OCI-LY1 (cell line): Measurements from ENCODE around the gene GPRIN3.

ENCODE experiments used
- H2AFZ ChIP-seq: fragments of 200-600 bp; sonication (generic), shearing (Covaris generic); 2 replicates; pipeline ENCODE4 v1.6.0; 2014; ENCODE audit warnings: antibody characterized with exemption, mild to moderate bottlenecking, low read length
- H3F3A ChIP-seq: fragments of 200-600 bp; sonication (generic), shearing (Covaris generic); 2 replicates; pipeline ENCODE4 v1.6.0; 2014; ENCODE audit warnings: mild to moderate bottlenecking, antibody characterized with exemption, low read length, moderate library complexity; ENCODE audit not compliant: insufficient read depth
- H3K27ac ChIP-seq: fragments of 200-600 bp; sonication (generic); 2 replicates; pipeline ENCODE4 v1.5.1; 2014; ENCODE audit warnings: low read length, mixed run types, mild to moderate bottlenecking, low read depth; ENCODE audit not compliant: poor library complexity, severe bottlenecking
- H3K27me3 ChIP-seq: fragments of 200-600 bp; sonication (generic); 2 replicates; pipeline ENCODE4 v1.6.0; 2014; ENCODE audit warnings: antibody characterized with exemption, mild to moderate bottlenecking, low read length, moderate library complexity; ENCODE audit not compliant: insufficient read depth
- H3K36me3 ChIP-seq: fragments of 200-600 bp; sonication (generic); 2 replicates; pipeline ENCODE4 v1.6.1; 2014; ENCODE audit warnings: mild to moderate bottlenecking, antibody characterized with exemption, low read length, moderate library complexity, mixed read lengths; ENCODE audit not compliant: insufficient read depth
- H3K4me1 ChIP-seq: fragments of 200-600 bp; sonication (generic); 2 replicates; pipeline ENCODE4 v1.5.1; 2014; ENCODE audit warnings: mild to moderate bottlenecking, low read length, moderate library complexity; ENCODE audit not compliant: insufficient read depth, severe bottlenecking
- H3K4me2 ChIP-seq: fragments of 200-600 bp; sonication (generic), shearing (Covaris generic); 2 replicates; pipeline ENCODE4 v1.6.1; 2014; ENCODE audit warnings: low read length
- H3K4me3 ChIP-seq: fragments of 200-600 bp; sonication (generic); 2 replicates; pipeline ENCODE4 v1.5.1; 2014; ENCODE audit warnings: low read length, low read depth, mild to moderate bottlenecking, mixed read lengths; ENCODE audit not compliant: poor library complexity, severe bottlenecking
- H3K79me2 ChIP-seq: fragments of 200-600 bp; shearing (Covaris generic); 2 replicates; pipeline ENCODE4 v1.6.1; 2016; ENCODE audit warnings: mixed run types, low read length, mixed read lengths; ENCODE audit not compliant: insufficient read depth
- H3K9ac ChIP-seq: fragments of 200-600 bp; sonication (generic), shearing (Covaris generic); 2 replicates; pipeline ENCODE4 v1.6.1; 2014; ENCODE audit warnings: mild to moderate bottlenecking, low read length, mixed read lengths
- H3K9me2 ChIP-seq: fragments of 200-600 bp; sonication (generic), shearing (Covaris generic); 2 replicates; pipeline ENCODE4 v1.6.1; 2014; ENCODE audit warnings: low read depth, mild to moderate bottlenecking, low read length, mixed read lengths
- H3K9me3 ChIP-seq: fragments of 200-600 bp; shearing (Covaris generic); 2 replicates; pipeline ENCODE4 v1.6.1; 2014; ENCODE audit warnings: low read length, mixed read lengths
- H4K20me1 ChIP-seq: fragments of 200-600 bp; sonication (generic), shearing (Covaris generic); 2 replicates; pipeline ENCODE4 v1.6.0; 2016; ENCODE audit warnings: mild to moderate bottlenecking, low read length; ENCODE audit not compliant: insufficient read depth
- CTCF ChIP-seq: fragments of 200-600 bp; sonication (generic), shearing (Covaris generic); IDR thresholded peaks from 2 replicates; pipeline ENCODE4 v1.5.1; 2017; ENCODE audit warnings: mild to moderate bottlenecking, antibody characterized with exemption, low read length, moderate library complexity, mixed read lengths
- EZH2 ChIP-seq: fragments of 200-600 bp; sonication (generic), shearing (Covaris generic); IDR thresholded peaks from 2 replicates; pipeline ENCODE4 v1.8.0; 2017; ENCODE audit warnings: borderline replicate concordance, mixed run types, mild to moderate bottlenecking, antibody characterized with exemption, low read length, moderate library complexity, mixed read lengths

GPRIN3 gene

GRCh38 chr4:89275587-89275986 is 32.0 kb downstream of the GPRIN3 start:
- Histone ChIP-seq H2AFZ (no peak overlapping the region), H3K79me2 (no peaks in the 10 kb centered on the region), H3K36me3 (no peaks in the 10 kb centered on the region)

GRCh38 chr4:89273741-89274141 is 33.9 kb downstream of the GPRIN3 start:
- H3K79me2 ChIP-seq: no peaks in the 10 kb centered on the region
- no peaks in the 10 kb centered on the region for H3K9me2 ChIP-seq
- H2AFZ ChIP-seq: no peak overlapping the region
- no peak overlapping the region for H3K9ac ChIP-seq
- H3K36me3 ChIP-seq: no peaks in the 10 kb centered on the region
- H3F3A ChIP-seq: no peaks in the 10 kb centered on the region
- H4K20me1 ChIP-seq: no peaks in the 10 kb centered on the region
- H3K4me2 ChIP-seq: no peak overlapping the region
- TF ChIP-seq CTCF (no peak), EZH2 (no peak)
- no peak overlapping the region for H3K4me3 ChIP-seq
- H3K4me1 ChIP-seq: peaks cover 14% of the 10 kb centered on the region
- no peaks in the 10 kb centered on the region for H3K9me3 ChIP-seq
- H3K27me3 ChIP-seq: no peaks in the 10 kb centered on the region
- H3K27ac ChIP-seq: no peak overlapping the region

More at GRCh38 chr4:89275587-89275986, 32.0 kb downstream of the GPRIN3 start:
- Histone ChIP-seq H3K4me3 (no peak overlapping the region), H3K27me3 (no peaks in the 10 kb centered on the region), H3K9me2 (no peaks in the 10 kb centered on the region), H3K9ac (no peak overlapping the region), H3K4me1 (peaks cover 14% of the 10 kb centered on the region), H3F3A (no peaks in the 10 kb centered on the region), H3K4me2 (no peak overlapping the region), H3K9me3 (no peaks in the 10 kb centered on the region), H4K20me1 (no peaks in the 10 kb centered on the region), H3K27ac (no peak overlapping the region)
- TF ChIP-seq EZH2 (no peak), CTCF (no peak)

DNA sequence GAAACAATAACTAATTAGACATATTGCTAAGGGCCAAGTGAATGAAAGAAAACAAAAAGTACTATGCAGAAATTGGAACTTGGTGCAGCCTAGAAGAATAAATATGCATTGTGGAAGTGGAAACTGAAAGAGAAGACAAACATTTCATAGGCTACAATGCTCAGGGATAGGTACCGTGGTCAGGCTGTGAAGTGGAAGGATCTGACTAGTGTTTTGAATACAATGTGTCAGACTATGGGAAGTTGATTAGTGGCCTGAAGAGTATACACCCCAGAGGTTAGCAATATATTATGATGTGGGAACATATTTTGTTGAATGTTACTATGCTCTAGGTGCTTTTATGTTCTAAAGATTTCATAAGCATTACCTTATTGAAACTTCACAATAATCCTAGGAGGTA is 36.8 kb downstream of the GPRIN3 start:
- no peaks in the 10 kb centered on the region for H3K9me3 ChIP-seq
- H4K20me1 ChIP-seq: no peaks in the 10 kb centered on the region
- no peaks in the 10 kb centered on the region for H3K27me3 ChIP-seq
- H3K4me1 ChIP-seq: peaks cover 14% of the 10 kb centered on the region
- no peak overlapping the region for H3K4me3 ChIP-seq
- no peak overlapping the region for H3K4me2 ChIP-seq
- no peaks in the 10 kb centered on the region for H3F3A ChIP-seq
- TF ChIP-seq EZH2: no peak
- no peak for TF ChIP-seq CTCF
- no peaks in the 10 kb centered on the region for H3K79me2 ChIP-seq
- no peak overlapping the region for H3K9ac ChIP-seq
- H3K36me3 ChIP-seq: no peaks in the 10 kb centered on the region
- H3K9me2 ChIP-seq: no peaks in the 10 kb centered on the region
- H3K27ac ChIP-seq: no peak overlapping the region
- H2AFZ ChIP-seq: no peak overlapping the region
